Upper lobe of right lung (tissue), 1 donor: ENCODE measurements around the gene TTC9. TPM values are rescaled to one million over a fixed set of nuclear protein-coding genes. Genes with fewer than 3 reads are reported as not detected.

Experiments
- ATAC-seq: fragments of 200-7000 bp; cut with Tn5 transposase; one replicate; pipeline ENCODE4 v1.9.1; 2020; ENCODE audit warnings: mild to moderate bottlenecking, moderate library complexity
- DNase-seq: peaks from one replicate; pipeline ENCODE4 v3.0.0-alpha.2; 2020
- H3K27ac ChIP-seq: fragments of 200-600 bp; one replicate; pipeline ENCODE4 v1.8.0; 2022
- H3K27me3 ChIP-seq: fragments of 200-600 bp; one replicate; pipeline ENCODE4 v1.8.0; 2022; ENCODE audit warnings: mild to moderate bottlenecking
- H3K36me3 ChIP-seq: fragments of 200-600 bp; one replicate; pipeline ENCODE4 v1.8.0; 2022
- H3K4me1 ChIP-seq: fragments of 200-600 bp; one replicate; pipeline ENCODE4 v1.8.0; 2022
- H3K4me3 ChIP-seq: fragments of 200-600 bp; one replicate; pipeline ENCODE4 v1.8.0; 2022; ENCODE audit warnings: mild to moderate bottlenecking
- H3K9me3 ChIP-seq: fragments of 200-600 bp; one replicate; pipeline ENCODE4 v1.8.0; 2022
- CTCF ChIP-seq: fragments of 200-600 bp; IDR thresholded peaks from one replicate; pipeline ENCODE4 v1.8.0; 2022; ENCODE audit warnings: antibody characterized with exemption
- intact Hi-C: fragments of 100-400 bp; cut with DNase I; formaldehyde crosslinking; loops from one replicate; pipeline ENCODE4 v1.11.0; 2022
- total RNA-seq: library from RNA; stranded (reverse); fragmentation: NEBNext Ultra II Directional; extraction: Animal tissue kit (Norgen Biotek cat#: 25700); gene quantifications from one replicate; pipeline ENCODE4 v1.2.1, GENCODE V29; 2021
- donor health status: DM: no; HTN: yes; CAD: no; lungs with severe emphysema.

Gene TTC9
- total RNA-seq, 1 donor from 2014 or later: 6.7 TPM

GRCh38 chr14:70666361-70666686, 24.6 kb downstream of the TTC9 start:
- Histone ChIP-seq H3K4me3 (no peak overlapping the region), H3K9me3 (no peaks in the 10 kb centered on the region), H3K36me3 (no peaks in the 10 kb centered on the region), H3K4me1 (peaks cover 31% of the 10 kb centered on the region), H3K27ac (peak overlapping the region; percentile 71), H3K27me3 (no peaks in the 10 kb centered on the region)
- DNase-seq (no peak), ATAC-seq (no peak)
- intact Hi-C loops: no loop called here
- TF ChIP-seq CTCF: no peak

- H3K27me3 ChIP-seq: no peaks in the 10 kb centered on the region
- intact Hi-C loops: no loop called here
- no peaks in the 10 kb centered on the region for H3K36me3 ChIP-seq
- no peaks in the 10 kb centered on the region for H3K9me3 ChIP-seq
- TF ChIP-seq CTCF: no peak
- peak; percentile 26 for ATAC-seq
- H3K4me3 ChIP-seq: no peak overlapping the region
- H3K27ac ChIP-seq: no peak overlapping the region
- DNase-seq: no peak
- peaks cover 4% of the 10 kb centered on the region for H3K4me1 ChIP-seq
These were observed 29.4 kb downstream of the TTC9 start for GRCh38 chr14:70670992-70671651.

DNA sequence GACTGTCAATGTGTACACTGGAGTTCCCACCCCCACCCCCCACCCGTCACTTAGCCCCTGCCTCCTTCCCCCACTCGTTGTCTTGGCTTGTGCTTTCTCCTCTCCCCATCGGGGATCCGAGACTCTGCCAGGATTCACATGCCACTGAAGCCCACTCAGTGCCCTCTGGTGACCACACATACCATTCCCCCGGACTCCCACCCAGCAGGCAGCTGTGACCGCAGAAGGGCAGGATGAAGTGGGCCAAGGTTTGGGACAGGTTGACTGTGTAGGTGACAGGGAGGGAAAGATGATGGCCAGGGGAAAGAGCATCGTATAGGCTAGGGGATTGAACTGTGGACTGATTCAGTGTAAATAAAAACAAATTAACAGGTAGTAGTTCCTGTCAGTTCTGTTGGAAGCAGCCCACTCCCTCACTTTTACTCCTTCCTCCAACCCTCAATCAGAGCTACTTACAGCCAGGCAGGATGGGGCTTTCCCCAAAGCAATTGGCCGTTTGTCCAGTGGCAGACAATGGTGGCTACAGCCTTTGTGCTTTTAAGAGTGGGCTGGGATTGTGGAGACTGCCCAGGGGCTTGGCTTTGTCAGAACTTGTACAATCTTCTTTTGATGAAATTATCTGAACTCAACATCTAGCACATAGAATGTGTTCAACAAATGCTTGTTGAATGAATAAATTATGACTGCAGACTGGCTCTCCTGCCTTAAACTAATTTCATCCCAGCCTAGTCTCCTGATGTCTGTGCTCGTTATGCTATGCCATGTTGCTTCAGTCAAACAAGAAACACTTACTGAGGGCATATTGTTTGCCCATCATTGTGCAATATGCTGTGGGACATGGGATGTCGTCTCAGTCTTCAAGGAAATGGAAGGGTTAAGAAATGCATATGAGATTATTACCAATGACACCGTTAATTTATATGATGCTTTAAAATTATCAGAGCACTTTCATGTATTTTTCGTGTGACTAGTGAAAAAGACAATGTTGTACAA, 30.2 kb downstream of the TTC9 start:
- DNase-seq: no peak
- Histone ChIP-seq H3K27me3 (no peaks in the 10 kb centered on the region), H3K27ac (no peak overlapping the region), H3K9me3 (no peaks in the 10 kb centered on the region), H3K4me1 (no peaks in the 10 kb centered on the region), H3K36me3 (no peaks in the 10 kb centered on the region), H3K4me3 (no peak overlapping the region)
- intact Hi-C loops: no loop called here
- no peak for TF ChIP-seq CTCF
- ATAC-seq: peak; percentile 12

- Histone ChIP-seq H3K36me3 (no peaks in the 10 kb centered on the region), H3K4me3 (no peak overlapping the region), H3K4me1 (no peaks in the 10 kb centered on the region), H3K27me3 (no peaks in the 10 kb centered on the region), H3K9me3 (no peaks in the 10 kb centered on the region), H3K27ac (no peak overlapping the region)
- intact Hi-C loops: no loop called here
- TF ChIP-seq CTCF: no peak
- ATAC-seq (no peak), DNase-seq (no peak)
These were observed 35.6 kb downstream of the TTC9 start for GRCh38 chr14:70677341-70677740.

DNA sequence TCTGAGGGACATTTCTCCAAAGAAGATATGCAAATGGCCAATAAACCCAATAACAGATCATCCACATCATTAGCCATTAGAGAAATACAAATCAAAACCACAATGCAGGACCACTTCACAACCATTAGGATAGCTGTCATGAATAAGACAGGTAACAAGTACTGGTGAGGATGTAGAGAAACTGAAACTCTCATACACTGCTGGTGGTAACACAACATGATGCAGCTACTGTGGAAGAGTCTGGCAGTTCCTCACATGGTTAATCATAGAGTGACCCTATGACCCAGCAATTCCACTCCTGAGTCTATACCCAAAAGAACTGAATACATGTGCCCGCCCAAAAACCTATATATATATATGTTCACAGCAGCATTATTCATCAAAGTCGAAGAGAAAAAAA, 39.0 kb downstream of the TTC9 start:
- no peaks in the 10 kb centered on the region for H3K36me3 ChIP-seq
- no peak for ATAC-seq
- intact Hi-C loops: no loop called here

More for the DNA sequence above, 39.0 kb downstream of the TTC9 start:
- H3K4me1 ChIP-seq: no peaks in the 10 kb centered on the region
- no peak overlapping the region for H3K27ac ChIP-seq
- H3K9me3 ChIP-seq: no peaks in the 10 kb centered on the region
- no peaks in the 10 kb centered on the region for H3K27me3 ChIP-seq
- no peak for DNase-seq
- no peak for TF ChIP-seq CTCF
- H3K4me3 ChIP-seq: no peak overlapping the region
